Fibroblast of peridontal ligament (primary cell): Measurements from ENCODE around the gene APELA.
"Not testable (repeated sequence)": the region's sequence is repeated elsewhere in the genome, so short reads cannot be mapped to it uniquely, and the experiment has no call there.

Experiments
- DNase-seq: peaks from one replicate; pipeline ENCODE4 v3.0.0-alpha.2; 2010; ENCODE audit errors: extremely low read depth

Gene APELA

GRCh38 chr4:164924670-164925238, 47.8 kb downstream of the APELA start:
- DNase-seq = no peak

GRCh38 chr4:164926301-164926700, 49.3 kb downstream of the APELA start:
- no peak for DNase-seq

- not testable (repeated sequence) for DNase-seq
Measured at GRCh38 chr4:164927101-164927500, 50.1 kb downstream of the APELA start.

GRCh38 chr4:164930647-164931046, 53.7 kb downstream of the APELA start:
- DNase-seq = no peak

GRCh38 chr4:164931551-164932324, 54.8 kb downstream of the APELA start:
- no peak for DNase-seq

- DNase-seq = no peak
Measured at GRCh38 chr4:164933244-164933643, 56.3 kb downstream of the APELA start.

- DNase-seq = no peak
Measured at GRCh38 chr4:164935363-164935762, 58.4 kb downstream of the APELA start.

GRCh38 chr4:164935865-164936606, 59.1 kb downstream of the APELA start:
- DNase-seq = not testable (repeated sequence)

GRCh38 chr4:164937576-164938270, 60.7 kb downstream of the APELA start:
- peak; percentile 1 for DNase-seq

- DNase-seq = no peak
Measured at GRCh38 chr4:164943192-164943591, 66.2 kb downstream of the APELA start.

GRCh38 chr4:164945146-164945545, 68.2 kb downstream of the APELA start:
- DNase-seq = no peak

- no peak for DNase-seq
Measured at GRCh38 chr4:164946810-164947209, 69.8 kb downstream of the APELA start.
